ENCODE data around the gene PAK5.

Gene PAK5

GRCh38 chr20:9831032-9831431, 7.8 kb downstream of the PAK5 start:
- no peak for DNase-seq (ENCODE audit: low read depth)
- in situ Hi-C loops (cut with HindIII; ENCODE audit: low sequenced_read_pairs), result no loop called here
- H3K4me3 ChIP-seq (ENCODE audit: low read depth, low read length), result no peak overlapping the region
- no peak for TF ChIP-seq CTCF (IDR thresholded peaks at IDR 0.05; ENCODE audit: low read depth, low read length, missing control alignments)

- H3K4me3 ChIP-seq (ENCODE audit: low read depth, low read length), result no peak overlapping the region
- TF ChIP-seq CTCF (IDR thresholded peaks at IDR 0.05; ENCODE audit: low read depth, low read length, missing control alignments), result no peak
- DNase-seq (ENCODE audit: low read depth), result no peak
- in situ Hi-C loops (cut with HindIII; ENCODE audit: low sequenced_read_pairs), result no loop called here
Observed at GRCh38 chr20:9829835-9830234, 9.0 kb downstream of the PAK5 start.

DNA sequence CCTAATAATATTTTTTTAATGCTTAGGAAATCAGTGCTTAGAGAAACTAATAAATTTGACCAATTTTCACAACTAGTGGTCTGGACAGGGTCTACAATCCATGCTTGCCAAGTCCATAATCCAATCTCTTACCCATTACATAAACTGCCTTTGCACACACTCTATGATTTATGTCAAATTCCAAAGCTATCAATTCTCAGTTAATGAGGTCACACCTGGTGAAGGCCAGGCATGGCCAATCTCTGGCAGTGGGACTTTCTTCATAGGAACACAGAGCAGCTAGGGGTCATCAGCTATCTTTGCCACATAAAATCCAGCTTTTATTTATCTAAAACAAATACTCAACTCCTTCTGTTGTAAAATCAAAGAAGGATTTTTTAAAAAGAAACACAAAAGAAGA, 21.2 kb downstream of the PAK5 start:
- no peak for TF ChIP-seq CTCF (IDR thresholded peaks at IDR 0.05; ENCODE audit: low read depth, low read length, missing control alignments)
- in situ Hi-C loops (cut with HindIII; ENCODE audit: low sequenced_read_pairs), result no loop called here
- no peak overlapping the region for H3K4me3 ChIP-seq (ENCODE audit: low read depth, low read length)
- no peak for DNase-seq (ENCODE audit: low read depth)

- H3K4me3 ChIP-seq (ENCODE audit: low read depth, low read length), result no peak overlapping the region
- no peak for DNase-seq (ENCODE audit: low read depth)
Observed at GRCh38 chr20:9815632-9816031, 23.2 kb downstream of the PAK5 start.

DNA sequence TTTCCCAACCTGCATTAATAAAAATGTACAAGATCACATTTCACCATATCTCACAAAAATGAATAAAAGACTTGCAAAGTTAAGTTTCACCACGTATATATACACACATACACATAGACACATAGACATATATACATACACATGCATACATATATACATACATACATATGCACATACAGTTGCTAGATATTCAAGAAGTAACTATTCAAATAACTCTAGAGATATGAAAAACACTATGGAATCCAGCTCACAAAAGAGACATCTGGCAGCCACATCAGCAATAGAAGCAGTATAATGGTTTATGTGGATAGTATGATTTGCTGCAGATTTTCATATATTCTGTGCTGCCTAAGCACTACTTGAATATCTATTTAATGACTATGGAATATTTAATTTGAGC, 28.1 kb downstream of the PAK5 start:
- in situ Hi-C loops (cut with HindIII; ENCODE audit: low sequenced_read_pairs), result no loop called here
- no peak for TF ChIP-seq CTCF (IDR thresholded peaks at IDR 0.05; ENCODE audit: low read depth, low read length, missing control alignments)
- no peak for DNase-seq (ENCODE audit: low read depth)
- H3K4me3 ChIP-seq (ENCODE audit: low read depth, low read length), result no peak overlapping the region

More at GRCh38 chr20:9815632-9816031, 23.2 kb downstream of the PAK5 start:
- TF ChIP-seq CTCF (IDR thresholded peaks at IDR 0.05; ENCODE audit: low read depth, low read length, missing control alignments), result no peak
- in situ Hi-C loops (cut with HindIII; ENCODE audit: low sequenced_read_pairs), result no loop called here

DNA sequence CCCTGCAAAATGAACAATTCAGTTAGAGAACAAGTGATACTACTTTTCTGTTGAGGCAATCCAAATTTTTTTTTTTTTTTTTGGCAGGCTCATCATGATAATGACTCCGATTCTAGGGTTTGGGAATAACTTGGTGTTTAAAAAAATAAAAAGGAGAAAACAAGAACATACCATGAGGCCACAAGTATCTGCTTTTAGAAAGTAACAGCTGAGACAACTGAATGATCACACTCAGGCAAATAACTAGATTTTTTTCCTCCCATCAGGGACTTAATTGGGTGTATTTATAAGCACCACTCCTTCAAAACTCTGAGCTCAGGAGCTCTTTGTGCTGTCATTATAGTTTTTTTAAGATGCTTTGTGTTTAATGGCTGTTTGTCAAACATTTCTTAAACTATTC, 29.6 kb downstream of the PAK5 start:
- no peak for TF ChIP-seq CTCF (IDR thresholded peaks at IDR 0.05; ENCODE audit: low read depth, low read length, missing control alignments)
- H3K4me3 ChIP-seq (ENCODE audit: low read depth, low read length), result no peak overlapping the region
- no peak for DNase-seq (ENCODE audit: low read depth)
- in situ Hi-C loops (cut with HindIII; ENCODE audit: low sequenced_read_pairs), result no loop called here

GRCh38 chr20:9808166-9808565, 30.7 kb downstream of the PAK5 start:
- TF ChIP-seq CTCF (IDR thresholded peaks at IDR 0.05; ENCODE audit: low read depth, low read length, missing control alignments), result no peak
- in situ Hi-C loops (cut with HindIII; ENCODE audit: low sequenced_read_pairs), result no loop called here
- H3K4me3 ChIP-seq (ENCODE audit: low read depth, low read length), result no peak overlapping the region
- DNase-seq (ENCODE audit: low read depth), result no peak
